K562 (cell line): Measurements from ENCODE around the gene ABCA3. TPM values are rescaled to one million over a fixed set of nuclear protein-coding genes. Genes with fewer than 3 reads are reported as not detected.
A peak's percentile ranks its signal among the peaks of the same experiment; 100 is the strongest.

Experiments
- CBX3 ChIP-seq, 2 experiments: IDR thresholded peaks; 1 replicate in 1 of 2; 2 replicates in 1 of 2; pipeline ENCODE4 v1.6.1; 2012; ENCODE audit warnings: inconsistent platforms in 2 of 2, low read length in 2 of 2, borderline replicate concordance in 1 of 2, control low read depth in 1 of 2
- CHD4 ChIP-seq: fragments of 200-600 bp; sonication (generic); IDR thresholded peaks from 3 replicates; pipeline ENCODE4 v1.6.1; 2012; ENCODE audit warnings: low read depth, mild to moderate bottlenecking, mixed read lengths, low read length, inconsistent platforms; ENCODE audit not compliant: insufficient read depth, insufficient replicate concordance, poor library complexity, severe bottlenecking
- EP300 ChIP-seq: IDR thresholded peaks from 2 replicates; pipeline ENCODE4 v1.6.1; 2012; ENCODE audit warnings: low read length, improper control_type of control experiment
- ERF ChIP-seq: fragments of 450-650 bp; formaldehyde crosslinking; IDR thresholded peaks from 2 replicates; pipeline ENCODE4 v1.4.0; 2020; ENCODE audit warnings: mild to moderate bottlenecking, mixed read lengths
- FOXK1 ChIP-seq: sonication (generic); formaldehyde crosslinking; IDR thresholded peaks from 2 replicates; pipeline ENCODE4 v1.8.0; 2022; ENCODE audit warnings: missing genetic modification reagents, mild to moderate bottlenecking, borderline replicate concordance
- KLF6 ChIP-seq: fragments of 250-450 bp; sonication (Bioruptor Pico); IDR thresholded peaks from 2 replicates; pipeline ENCODE4 v1.4.0; 2020; ENCODE audit warnings: mild to moderate bottlenecking, moderate library complexity, borderline replicate concordance
- MCM2 ChIP-seq: fragments of 450-650 bp; IDR thresholded peaks from 2 replicates; pipeline ENCODE4 v1.6.1; 2017; ENCODE audit warnings: low read depth, mild to moderate bottlenecking
- MCM7 ChIP-seq, 2 experiments: fragments of 450-650 bp; IDR thresholded peaks; 2 replicates each; pipeline ENCODE4 v1.6.1; 2016 to 2018
- MXI1 ChIP-seq: IDR thresholded peaks from 2 replicates; pipeline ENCODE4 v1.6.1; 2011; ENCODE audit warnings: low read depth, mild to moderate bottlenecking, improper control_type of control experiment, low read length
- OTX1 ChIP-seq: fragments of 450-650 bp; formaldehyde crosslinking; IDR thresholded peaks from 2 replicates; pipeline ENCODE4 v1.4.0; 2022; ENCODE audit warnings: mild to moderate bottlenecking
- PYGO2 ChIP-seq: fragments of 450-650 bp; IDR thresholded peaks from 2 replicates; pipeline ENCODE4 v1.6.1; 2016; ENCODE audit warnings: mild to moderate bottlenecking, missing genetic modification characterization, moderate library complexity, missing compliant biosample characterization
- TGIF2 ChIP-seq: sonication (generic); formaldehyde crosslinking; IDR thresholded peaks from 2 replicates; pipeline ENCODE4 v1.8.1; 2022; ENCODE audit warnings: mild to moderate bottlenecking, missing genetic modification reagents, moderate library complexity
- polyA plus RNA-seq, 8 experiments: library from polyadenylated mRNA; depleted of rRNA in 4 of 8; stranded (reverse) in 5 of 8; unstranded in 3 of 8; fragments of >200 nt; fragmentation: Nextera tagmentation in 2 of 8; fragmentation: Illumina TruSeq in 1 of 8; extraction: Ambion mirVana in 2 of 8; extraction: Trizol in 1 of 8; gene quantifications; 2 replicates each; pipeline versions ENCODE4 v1.2.1 to v1.2.3, GENCODE V29; 2011 to 2014; ENCODE audit warnings: inconsistent platforms in 1 of 8, missing spikeins in 1 of 8
- total RNA-seq, 7 experiments: library from RNA; depleted of rRNA in 6 of 7; stranded (reverse); fragments of >200 nt in 6 of 7; fragmentation: Illumina TruSeq in 2 of 7; extraction: Trizol in 2 of 7; gene quantifications; 2 replicates each; pipeline versions ENCODE4 v1.2.1 to v1.2.3, GENCODE V29; 2011 to 2021; ENCODE audit warnings: low replicate concordance in 1 of 7
- TF ChIP-seq, protein P1 (sequence below): sonication (generic); formaldehyde crosslinking; IDR thresholded peaks from 2 replicates; pipeline ENCODE4 v1.8.1; 2023; ENCODE audit warnings: mild to moderate bottlenecking, missing genetic modification reagents
- TF ChIP-seq, protein P2 (sequence below): fragments of 450-650 bp; conservative IDR thresholded peaks from 2 replicates; pipeline ENCODE4 v1.6.1; 2016; ENCODE audit warnings: missing genetic modification characterization, low read depth, mild to moderate bottlenecking, missing compliant biosample characterization, moderate library complexity
- TF ChIP-seq, protein P3 (sequence below): fragments of 250-450 bp; sonication (Bioruptor Pico); IDR thresholded peaks from 2 replicates; pipeline ENCODE4 v1.4.0; 2020

The ABCA3 gene
- total and polyA plus RNA-seq, 9 of the 15 experiments (the other 6 are each of a cell fraction or from before 2014, with no cell fraction given): 0.66 to 23.7 (median 6.9) TPM

DNA sequence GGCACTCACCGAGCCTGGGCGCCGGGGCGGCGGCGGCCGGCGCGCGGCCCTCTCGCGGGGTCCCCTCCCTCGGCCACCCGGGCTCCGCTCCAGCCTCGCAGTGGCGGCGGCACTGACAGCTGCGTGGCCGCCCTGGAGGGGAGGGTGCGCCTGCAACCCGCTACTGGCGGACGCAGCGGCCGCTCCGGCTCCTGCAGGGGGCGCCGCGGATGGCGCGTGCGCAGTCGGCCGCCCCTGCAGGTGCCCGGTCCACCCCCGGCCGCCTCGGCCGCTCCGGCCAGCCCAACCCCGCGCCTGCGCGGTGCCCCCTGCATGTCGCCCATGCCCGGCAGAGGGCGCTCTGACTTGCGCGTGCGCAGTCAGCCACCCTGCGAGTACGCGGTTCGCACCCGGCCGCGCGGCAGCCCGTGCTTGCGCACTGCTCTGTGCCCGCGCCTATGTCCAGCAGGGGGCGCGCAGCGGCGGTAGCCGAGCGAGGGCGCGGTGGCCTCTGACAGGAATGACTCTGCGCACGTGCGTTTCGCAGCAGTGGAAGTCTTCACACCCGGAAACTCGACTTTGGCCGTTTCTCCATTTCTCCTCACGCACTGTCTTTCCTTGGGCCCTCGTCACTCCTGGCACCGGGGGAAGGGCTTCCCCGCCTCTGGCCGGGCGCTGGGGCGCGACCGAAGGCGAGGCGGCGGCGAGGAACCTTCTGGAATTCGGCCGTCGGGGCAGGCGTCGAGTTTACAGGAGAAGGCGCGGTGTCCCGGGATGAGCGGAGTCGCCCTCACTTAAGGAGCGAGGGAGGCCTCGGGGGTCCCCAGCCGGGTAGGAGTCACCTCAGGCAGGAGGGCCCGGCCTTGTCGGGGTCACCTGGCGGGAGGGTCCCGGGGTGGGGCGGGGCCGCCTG is at the start of gene ABCA3 (continued):
- TF ChIP-seq OTX1: 0 out of 2 replicates have a peak, but pooled peaks have one; percentile 55
- TF ChIP-seq PYGO2: 0 out of 2 replicates have a peak, but pooled peaks have one; percentile 24
- TF ChIP-seq, protein P1, sequence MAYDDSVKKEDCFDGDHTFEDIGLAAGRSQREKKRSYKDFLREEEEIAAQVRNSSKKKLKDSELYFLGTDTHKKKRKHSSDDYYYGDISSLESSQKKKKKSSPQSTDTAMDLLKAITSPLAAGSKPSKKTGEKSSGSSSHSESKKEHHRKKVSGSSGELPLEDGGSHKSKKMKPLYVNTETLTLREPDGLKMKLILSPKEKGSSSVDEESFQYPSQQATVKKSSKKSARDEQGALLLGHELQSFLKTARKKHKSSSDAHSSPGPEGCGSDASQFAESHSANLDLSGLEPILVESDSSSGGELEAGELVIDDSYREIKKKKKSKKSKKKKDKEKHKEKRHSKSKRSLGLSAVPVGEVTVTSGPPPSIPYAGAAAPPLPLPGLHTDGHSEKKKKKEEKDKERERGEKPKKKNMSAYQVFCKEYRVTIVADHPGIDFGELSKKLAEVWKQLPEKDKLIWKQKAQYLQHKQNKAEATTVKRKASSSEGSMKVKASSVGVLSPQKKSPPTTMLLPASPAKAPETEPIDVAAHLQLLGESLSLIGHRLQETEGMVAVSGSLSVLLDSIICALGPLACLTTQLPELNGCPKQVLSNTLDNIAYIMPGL (CRISPR knock-in tag): peak; percentile 94; the same call in 1 of the 2 replicates
- peak; percentile 73 for TF ChIP-seq TGIF2 (CRISPR knock-in tag)
- TF ChIP-seq MCM7 (IDR thresholded peaks at IDR 0.05): no peak
- TF ChIP-seq EP300: peak; percentile 36; the same call in 1 of the 2 replicates
- peak; percentile 79 for TF ChIP-seq MXI1
- peak; percentile 46 for TF ChIP-seq CHD4
- TF ChIP-seq KLF6: peak; percentile 54; the same call in 1 of the 2 replicates
- no peak for TF ChIP-seq MCM2
- TF ChIP-seq, protein P2, sequence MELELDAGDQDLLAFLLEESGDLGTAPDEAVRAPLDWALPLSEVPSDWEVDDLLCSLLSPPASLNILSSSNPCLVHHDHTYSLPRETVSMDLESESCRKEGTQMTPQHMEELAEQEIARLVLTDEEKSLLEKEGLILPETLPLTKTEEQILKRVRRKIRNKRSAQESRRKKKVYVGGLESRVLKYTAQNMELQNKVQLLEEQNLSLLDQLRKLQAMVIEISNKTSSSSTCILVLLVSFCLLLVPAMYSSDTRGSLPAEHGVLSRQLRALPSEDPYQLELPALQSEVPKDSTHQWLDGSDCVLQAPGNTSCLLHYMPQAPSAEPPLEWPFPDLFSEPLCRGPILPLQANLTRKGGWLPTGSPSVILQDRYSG: peak; percentile 92
- peak in 1 of 2 experiments; percentile 99; a peak in 2 of 3 replicates for TF ChIP-seq CBX3 (IDR thresholded peaks at IDR 0.05; ENCODE audit: borderline replicate concordance in 1 of 2, low read length in 2 of 2)
- 0 out of 2 replicates have a peak, but pooled peaks have one; percentile 46 for TF ChIP-seq ERF
- TF ChIP-seq, protein P3, sequence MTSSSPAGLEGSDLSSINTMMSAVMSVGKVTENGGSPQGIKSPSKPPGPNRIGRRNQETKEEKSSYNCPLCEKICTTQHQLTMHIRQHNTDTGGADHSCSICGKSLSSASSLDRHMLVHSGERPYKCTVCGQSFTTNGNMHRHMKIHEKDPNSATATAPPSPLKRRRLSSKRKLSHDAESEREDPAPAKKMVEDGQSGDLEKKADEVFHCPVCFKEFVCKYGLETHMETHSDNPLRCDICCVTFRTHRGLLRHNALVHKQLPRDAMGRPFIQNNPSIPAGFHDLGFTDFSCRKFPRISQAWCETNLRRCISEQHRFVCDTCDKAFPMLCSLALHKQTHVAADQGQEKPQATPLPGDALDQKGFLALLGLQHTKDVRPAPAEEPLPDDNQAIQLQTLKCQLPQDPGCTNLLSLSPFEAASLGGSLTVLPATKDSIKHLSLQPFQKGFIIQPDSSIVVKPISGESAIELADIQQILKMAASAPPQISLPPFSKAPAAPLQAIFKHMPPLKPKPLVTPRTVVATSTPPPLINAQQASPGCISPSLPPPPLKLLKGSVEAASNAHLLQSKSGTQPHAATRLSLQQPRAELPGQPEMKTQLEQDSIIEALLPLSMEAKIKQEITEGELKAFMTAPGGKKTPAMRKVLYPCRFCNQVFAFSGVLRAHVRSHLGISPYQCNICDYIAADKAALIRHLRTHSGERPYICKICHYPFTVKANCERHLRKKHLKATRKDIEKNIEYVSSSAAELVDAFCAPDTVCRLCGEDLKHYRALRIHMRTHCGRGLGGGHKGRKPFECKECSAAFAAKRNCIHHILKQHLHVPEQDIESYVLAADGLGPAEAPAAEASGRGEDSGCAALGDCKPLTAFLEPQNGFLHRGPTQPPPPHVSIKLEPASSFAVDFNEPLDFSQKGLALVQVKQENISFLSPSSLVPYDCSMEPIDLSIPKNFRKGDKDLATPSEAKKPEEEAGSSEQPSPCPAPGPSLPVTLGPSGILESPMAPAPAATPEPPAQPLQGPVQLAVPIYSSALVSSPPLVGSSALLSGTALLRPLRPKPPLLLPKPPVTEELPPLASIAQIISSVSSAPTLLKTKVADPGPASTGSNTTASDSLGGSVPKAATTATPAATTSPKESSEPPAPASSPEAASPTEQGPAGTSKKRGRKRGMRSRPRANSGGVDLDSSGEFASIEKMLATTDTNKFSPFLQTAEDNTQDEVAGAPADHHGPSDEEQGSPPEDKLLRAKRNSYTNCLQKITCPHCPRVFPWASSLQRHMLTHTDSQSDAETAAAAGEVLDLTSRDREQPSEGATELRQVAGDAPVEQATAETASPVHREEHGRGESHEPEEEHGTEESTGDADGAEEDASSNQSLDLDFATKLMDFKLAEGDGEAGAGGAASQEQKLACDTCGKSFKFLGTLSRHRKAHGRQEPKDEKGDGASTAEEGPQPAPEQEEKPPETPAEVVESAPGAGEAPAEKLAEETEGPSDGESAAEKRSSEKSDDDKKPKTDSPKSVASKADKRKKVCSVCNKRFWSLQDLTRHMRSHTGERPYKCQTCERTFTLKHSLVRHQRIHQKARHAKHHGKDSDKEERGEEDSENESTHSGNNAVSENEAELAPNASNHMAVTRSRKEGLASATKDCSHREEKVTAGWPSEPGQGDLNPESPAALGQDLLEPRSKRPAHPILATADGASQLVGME (CRISPR knock-in tag): 0 out of 2 replicates have a peak, but pooled peaks have one; percentile 39
- TF ChIP-seq FOXK1: peak; percentile 77; the same call in 1 of the 2 replicates
